ENCODE data around the gene HSD3B7. TPM values are rescaled to one million over a fixed set of nuclear protein-coding genes. Genes with fewer than 3 reads are reported as not detected.

HSD3B7 gene
- total RNA-seq, 1 donor from 2014 or later, result 5.5 TPM

GRCh38 chr16:31007684-31008083 is 22.7 kb downstream of the HSD3B7 start:
- Histone ChIP-seq H3K27me3 (ENCODE audit: low read depth) (peaks cover 71% of the 10 kb centered on the region), H3K4me3 (no peak overlapping the region), H3K36me3 (no peaks in the 10 kb centered on the region), H3K27ac (replicated peaks) (no peak overlapping the region), H3K9me3 (replicated peaks) (no peaks in the 10 kb centered on the region), H3K4me1 (no peaks in the 10 kb centered on the region)
- intact Hi-C loops (cut with micrococcal nuclease), result no loop called here
- no peak for TF ChIP-seq CTCF (IDR thresholded peaks at IDR 0.05; ENCODE audit: borderline replicate concordance)
- DNase-seq, result no peak

GRCh38 chr16:31008149-31008548 is 23.1 kb downstream of the HSD3B7 start:
- no peak overlapping the region for H3K4me3 ChIP-seq
- H3K27ac ChIP-seq (replicated peaks), result no peak overlapping the region
- peaks cover 74% of the 10 kb centered on the region for H3K27me3 ChIP-seq (ENCODE audit: low read depth)
- H3K4me1 ChIP-seq, result no peaks in the 10 kb centered on the region
- H3K9me3 ChIP-seq (replicated peaks), result no peaks in the 10 kb centered on the region
- no peaks in the 10 kb centered on the region for H3K36me3 ChIP-seq
- no peak for DNase-seq
- intact Hi-C loops (cut with micrococcal nuclease), result no loop called here
- TF ChIP-seq CTCF (IDR thresholded peaks at IDR 0.05; ENCODE audit: borderline replicate concordance), result no peak

GRCh38 chr16:31008551-31008950 is 23.5 kb downstream of the HSD3B7 start:
- peaks cover 77% of the 10 kb centered on the region for H3K27me3 ChIP-seq (ENCODE audit: low read depth)

GRCh38 chr16:31009120-31009519 is 24.1 kb downstream of the HSD3B7 start:
- no peak for DNase-seq
- no peak for TF ChIP-seq CTCF (IDR thresholded peaks at IDR 0.05; ENCODE audit: borderline replicate concordance)
- intact Hi-C loops (cut with micrococcal nuclease), result no loop called here
- no peak overlapping the region for H3K27ac ChIP-seq (replicated peaks)
- H3K4me3 ChIP-seq, result no peak overlapping the region
- peaks cover 83% of the 10 kb centered on the region for H3K27me3 ChIP-seq (ENCODE audit: low read depth)
- no peaks in the 10 kb centered on the region for H3K4me1 ChIP-seq
- no peaks in the 10 kb centered on the region for H3K9me3 ChIP-seq (replicated peaks)
- no peaks in the 10 kb centered on the region for H3K36me3 ChIP-seq

More at GRCh38 chr16:31008551-31008950, 23.5 kb downstream of the HSD3B7 start:
- H3K27ac ChIP-seq (replicated peaks), result no peak overlapping the region
- no peak for TF ChIP-seq CTCF (IDR thresholded peaks at IDR 0.05; ENCODE audit: borderline replicate concordance)
- H3K4me1 ChIP-seq, result no peaks in the 10 kb centered on the region
- intact Hi-C loops (cut with micrococcal nuclease), result no loop called here
- DNase-seq, result no peak
- H3K36me3 ChIP-seq, result no peaks in the 10 kb centered on the region
- no peaks in the 10 kb centered on the region for H3K9me3 ChIP-seq (replicated peaks)
- no peak overlapping the region for H3K4me3 ChIP-seq

- no peaks in the 10 kb centered on the region for H3K9me3 ChIP-seq (replicated peaks)
- H3K36me3 ChIP-seq, result no peaks in the 10 kb centered on the region
- TF ChIP-seq CTCF (IDR thresholded peaks at IDR 0.05; ENCODE audit: borderline replicate concordance), result no peak
- no peak overlapping the region for H3K27ac ChIP-seq (replicated peaks)
- intact Hi-C loops (cut with micrococcal nuclease), result no loop called here
- no peaks in the 10 kb centered on the region for H3K4me1 ChIP-seq
- peaks cover 91% of the 10 kb centered on the region for H3K27me3 ChIP-seq (ENCODE audit: low read depth)
- DNase-seq, result no peak
- H3K4me3 ChIP-seq, result no peak overlapping the region
Measured at GRCh38 chr16:31009894-31010584, 25.0 kb downstream of the HSD3B7 start.
